ENCODE data around the gene PPP6R3.

PPP6R3 gene

DNA sequence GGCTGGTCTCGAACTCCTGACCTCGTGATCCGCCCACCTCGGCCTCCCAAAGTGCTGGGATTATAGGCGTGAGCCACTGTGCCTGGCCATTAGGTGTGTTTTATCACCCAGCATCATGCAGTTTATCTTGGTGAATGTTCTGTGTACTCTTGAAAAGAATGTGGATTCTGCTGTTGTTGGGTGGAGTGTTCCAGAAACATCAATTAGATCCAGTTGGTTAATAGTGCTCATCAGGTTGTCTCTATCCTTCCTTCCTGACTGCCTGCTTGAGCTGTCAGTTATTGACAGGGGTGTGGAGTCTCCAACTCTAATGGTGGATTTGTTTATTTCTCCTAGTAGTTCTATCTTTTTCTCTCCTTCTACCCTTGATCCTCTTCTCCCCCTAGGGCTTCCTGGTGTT lies 30.2 kb upstream of the PPP6R3 start:
- TF ChIP-seq FOXP2 (optimal IDR thresholded peaks at IDR 0.05; ENCODE audit: borderline replicate concordance, extremely low read depth, extremely low read length, insufficient read depth) = no peak
- TF ChIP-seq POLR2AphosphoS5 (IDR thresholded peaks at IDR 0.05; ENCODE audit: low read depth, low read length) = no peak

DNA sequence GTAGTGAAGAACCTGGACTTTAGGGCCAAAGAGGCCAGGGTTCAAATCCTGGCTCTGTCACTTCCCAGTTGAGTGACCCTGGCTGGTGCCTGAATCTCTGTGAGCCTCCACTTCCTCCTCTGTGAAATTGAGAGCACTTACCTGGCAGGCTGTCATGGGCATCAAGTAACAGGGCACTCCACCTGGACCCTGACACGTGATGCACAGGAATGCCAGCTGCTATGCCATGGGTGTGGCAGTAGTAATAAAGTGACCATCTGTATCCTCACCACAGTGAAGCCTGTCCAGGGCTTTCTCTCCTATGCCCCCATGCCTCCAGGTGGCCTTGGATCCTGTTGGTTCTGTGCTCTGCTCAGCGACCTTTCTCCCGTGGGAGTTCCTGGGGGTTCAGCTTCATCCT lies 29.8 kb upstream of the PPP6R3 start:
- TF ChIP-seq TAF1 (IDR thresholded peaks at IDR 0.05; ENCODE audit: borderline replicate concordance, insufficient read depth, low read length) (no peak), POLR2AphosphoS5 (IDR thresholded peaks at IDR 0.05; ENCODE audit: low read depth, low read length) (no peak), SIN3A (IDR thresholded peaks at IDR 0.05; ENCODE audit: borderline replicate concordance, insufficient read depth, low read length) (no peak), FOXP2 (optimal IDR thresholded peaks at IDR 0.05; ENCODE audit: borderline replicate concordance, extremely low read depth, extremely low read length, insufficient read depth) (no peak)
- TF ChIP-seq, protein P1, sequence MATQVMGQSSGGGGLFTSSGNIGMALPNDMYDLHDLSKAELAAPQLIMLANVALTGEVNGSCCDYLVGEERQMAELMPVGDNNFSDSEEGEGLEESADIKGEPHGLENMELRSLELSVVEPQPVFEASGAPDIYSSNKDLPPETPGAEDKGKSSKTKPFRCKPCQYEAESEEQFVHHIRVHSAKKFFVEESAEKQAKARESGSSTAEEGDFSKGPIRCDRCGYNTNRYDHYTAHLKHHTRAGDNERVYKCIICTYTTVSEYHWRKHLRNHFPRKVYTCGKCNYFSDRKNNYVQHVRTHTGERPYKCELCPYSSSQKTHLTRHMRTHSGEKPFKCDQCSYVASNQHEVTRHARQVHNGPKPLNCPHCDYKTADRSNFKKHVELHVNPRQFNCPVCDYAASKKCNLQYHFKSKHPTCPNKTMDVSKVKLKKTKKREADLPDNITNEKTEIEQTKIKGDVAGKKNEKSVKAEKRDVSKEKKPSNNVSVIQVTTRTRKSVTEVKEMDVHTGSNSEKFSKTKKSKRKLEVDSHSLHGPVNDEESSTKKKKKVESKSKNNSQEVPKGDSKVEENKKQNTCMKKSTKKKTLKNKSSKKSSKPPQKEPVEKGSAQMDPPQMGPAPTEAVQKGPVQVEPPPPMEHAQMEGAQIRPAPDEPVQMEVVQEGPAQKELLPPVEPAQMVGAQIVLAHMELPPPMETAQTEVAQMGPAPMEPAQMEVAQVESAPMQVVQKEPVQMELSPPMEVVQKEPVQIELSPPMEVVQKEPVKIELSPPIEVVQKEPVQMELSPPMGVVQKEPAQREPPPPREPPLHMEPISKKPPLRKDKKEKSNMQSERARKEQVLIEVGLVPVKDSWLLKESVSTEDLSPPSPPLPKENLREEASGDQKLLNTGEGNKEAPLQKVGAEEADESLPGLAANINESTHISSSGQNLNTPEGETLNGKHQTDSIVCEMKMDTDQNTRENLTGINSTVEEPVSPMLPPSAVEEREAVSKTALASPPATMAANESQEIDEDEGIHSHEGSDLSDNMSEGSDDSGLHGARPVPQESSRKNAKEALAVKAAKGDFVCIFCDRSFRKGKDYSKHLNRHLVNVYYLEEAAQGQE (IDR thresholded peaks at IDR 0.05; ENCODE audit: insufficient read depth in 1 of 2, low read depth in 2 of 2, low read length in 2 of 2) = no peak

DNA sequence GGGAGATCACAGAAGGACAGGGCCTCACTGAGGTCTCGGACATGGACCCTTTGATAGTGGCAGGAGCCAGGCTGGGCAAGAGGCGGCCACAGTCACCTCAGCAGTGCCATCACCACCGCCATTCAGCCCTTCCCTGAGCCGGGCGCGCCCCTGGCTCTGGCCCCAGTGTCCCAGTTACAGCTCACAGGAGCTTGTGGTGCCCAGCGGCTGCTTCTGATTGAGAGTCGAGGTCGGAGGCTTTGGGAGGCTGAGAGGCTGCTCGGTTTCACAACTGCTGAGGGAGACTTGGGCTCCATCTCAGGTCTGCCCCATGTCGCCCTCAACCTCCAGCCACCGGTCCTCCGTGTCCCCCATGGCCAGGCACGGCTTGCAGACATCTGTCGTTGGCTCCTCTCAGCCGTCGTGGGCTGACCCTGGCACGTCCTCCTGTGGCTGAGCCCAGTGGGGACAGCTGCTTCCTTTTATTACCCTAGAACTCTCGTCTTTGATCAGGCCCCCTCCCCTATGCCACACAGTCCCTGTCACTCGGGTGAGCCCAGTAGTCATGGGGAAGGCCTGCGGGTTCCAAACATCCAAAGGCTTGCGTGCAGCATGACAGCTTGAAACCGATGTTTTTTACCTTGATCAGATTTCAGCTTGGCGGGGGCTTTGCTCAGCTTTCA lies 28.4 kb upstream of the PPP6R3 start:
- TF ChIP-seq, protein P1 (IDR thresholded peaks at IDR 0.05; ENCODE audit: insufficient read depth in 1 of 2, low read depth in 2 of 2, low read length in 2 of 2) = no peak
- TF ChIP-seq SIN3A (IDR thresholded peaks at IDR 0.05; ENCODE audit: borderline replicate concordance, insufficient read depth, low read length) = no peak
- no peak for TF ChIP-seq FOXP2 (optimal IDR thresholded peaks at IDR 0.05; ENCODE audit: borderline replicate concordance, extremely low read depth, extremely low read length, insufficient read depth)
- TF ChIP-seq TAF1 (IDR thresholded peaks at IDR 0.05; ENCODE audit: borderline replicate concordance, insufficient read depth, low read length) = no peak
- no peak for TF ChIP-seq POLR2AphosphoS5 (IDR thresholded peaks at IDR 0.05; ENCODE audit: low read depth, low read length)

DNA sequence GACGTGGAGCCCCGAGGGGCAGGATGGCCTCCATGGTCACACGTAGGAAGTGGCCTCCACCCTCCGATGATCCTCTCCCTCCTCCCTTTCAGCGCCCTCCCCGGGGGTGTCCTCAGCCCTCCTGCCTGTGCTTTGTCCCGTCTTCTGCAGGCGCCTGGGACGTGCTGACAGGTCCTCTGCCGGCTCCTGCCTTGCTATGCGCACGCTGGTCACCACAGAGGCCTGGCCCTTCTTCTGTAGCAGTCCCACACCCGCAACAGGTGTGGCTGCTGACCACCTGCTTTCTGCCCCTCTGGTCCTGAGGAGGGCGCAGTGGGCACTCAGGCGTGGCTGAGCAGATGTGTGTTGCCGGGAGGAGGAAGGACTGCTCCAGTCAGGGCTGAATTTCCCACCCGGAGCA lies 27.7 kb upstream of the PPP6R3 start:
- TF ChIP-seq FOXP2 (optimal IDR thresholded peaks at IDR 0.05; ENCODE audit: borderline replicate concordance, extremely low read depth, extremely low read length, insufficient read depth) = no peak

DNA sequence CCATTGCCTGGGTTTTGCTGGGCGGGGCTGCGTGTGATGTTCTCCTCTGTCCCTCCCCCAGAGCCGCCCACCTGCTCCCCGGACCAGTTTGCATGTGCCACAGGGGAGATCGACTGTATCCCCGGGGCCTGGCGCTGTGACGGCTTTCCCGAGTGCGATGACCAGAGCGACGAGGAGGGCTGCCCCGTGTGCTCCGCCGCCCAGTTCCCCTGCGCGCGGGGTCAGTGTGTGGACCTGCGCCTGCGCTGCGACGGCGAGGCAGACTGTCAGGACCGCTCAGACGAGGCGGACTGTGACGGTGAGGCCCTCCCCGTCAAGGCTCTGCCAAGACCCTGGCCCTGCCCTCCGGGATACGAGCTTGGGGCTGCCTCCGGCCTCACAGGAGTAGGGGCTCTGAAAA lies 27.0 kb upstream of the PPP6R3 start:
- TF ChIP-seq, protein P1 (IDR thresholded peaks at IDR 0.05; ENCODE audit: insufficient read depth in 1 of 2, low read depth in 2 of 2, low read length in 2 of 2) = no peak
- TF ChIP-seq TAF1 (IDR thresholded peaks at IDR 0.05; ENCODE audit: borderline replicate concordance, insufficient read depth, low read length) = no peak
- no peak for TF ChIP-seq SIN3A (IDR thresholded peaks at IDR 0.05; ENCODE audit: borderline replicate concordance, insufficient read depth, low read length)
- TF ChIP-seq POLR2AphosphoS5 (IDR thresholded peaks at IDR 0.05; ENCODE audit: low read depth, low read length) = no peak
- TF ChIP-seq FOXP2 (optimal IDR thresholded peaks at IDR 0.05; ENCODE audit: borderline replicate concordance, extremely low read depth, extremely low read length, insufficient read depth) = no peak

DNA sequence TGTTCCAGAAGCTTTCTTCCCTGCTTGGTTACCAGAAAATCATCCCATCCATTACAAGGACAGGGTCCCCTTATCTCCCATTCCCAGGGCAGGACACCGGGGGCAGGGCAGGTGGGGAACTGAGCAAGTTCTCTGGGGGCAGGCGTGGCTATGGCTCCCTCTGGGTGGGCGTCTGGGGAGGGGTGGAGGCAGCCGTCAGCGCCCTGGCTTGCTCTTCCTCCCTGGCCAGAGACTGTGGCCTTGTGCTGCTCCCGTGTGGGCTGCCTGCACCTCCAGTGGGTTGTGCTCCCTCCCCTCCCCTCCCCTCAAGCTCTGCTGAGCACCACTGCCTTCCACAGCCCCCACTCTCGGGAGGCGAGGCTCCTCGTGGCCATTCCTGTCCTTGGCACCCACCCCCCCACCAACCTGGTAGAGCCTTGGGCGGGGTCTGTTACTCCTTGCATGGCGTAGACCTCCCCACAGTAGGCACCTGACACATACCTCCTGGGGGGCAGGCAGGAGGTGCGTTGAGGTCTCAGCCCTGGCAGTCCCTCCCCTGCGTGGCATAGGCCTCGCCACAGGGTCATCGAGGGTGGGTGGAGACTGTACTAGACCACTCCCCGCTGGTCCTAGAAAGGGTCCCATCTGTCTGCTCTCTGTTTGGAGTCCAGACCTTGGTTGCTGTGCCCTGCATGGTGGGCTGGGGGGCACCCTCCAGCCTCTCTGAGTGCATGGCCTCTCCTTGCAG lies 24.2 kb upstream of the PPP6R3 start:
- TF ChIP-seq FOXP2 (optimal IDR thresholded peaks at IDR 0.05; ENCODE audit: borderline replicate concordance, extremely low read depth, extremely low read length, insufficient read depth) = no peak
- TF ChIP-seq, protein P1 (IDR thresholded peaks at IDR 0.05; ENCODE audit: insufficient read depth in 1 of 2, low read depth in 2 of 2, low read length in 2 of 2) = no peak
- TF ChIP-seq TAF1 (IDR thresholded peaks at IDR 0.05; ENCODE audit: borderline replicate concordance, insufficient read depth, low read length) = no peak
- TF ChIP-seq POLR2AphosphoS5 (IDR thresholded peaks at IDR 0.05; ENCODE audit: low read depth, low read length) = no peak
- TF ChIP-seq SIN3A (IDR thresholded peaks at IDR 0.05; ENCODE audit: borderline replicate concordance, insufficient read depth, low read length) = no peak
